ENCODE results near the gene ADCY9. TPM values are rescaled to one million over a fixed set of nuclear protein-coding genes. Genes with fewer than 3 reads are reported as not detected.
A peak's percentile ranks its signal among the peaks of the same experiment; 100 is the strongest.

The ADCY9 gene
- 4.7 and 5.7 TPM in 2 replicates for total RNA-seq (2021)
- long read RNA-seq, partial matches to known transcripts, result 0 of 2 reads
- long read RNA-seq, other reads (novel, unspliced or antisense), result 2 of 2 reads

GRCh38 chr16:4116325-4117249, at the start of gene ADCY9:
ADCY9 (minus strand) TSS chr16:4116442; CDS start chr16:4115442, 1,000 bp downstream.
- H3K14ac ChIP-seq (ENCODE audit: insufficient read depth, low read length), result peak within 1 kb of the TSS; percentile 67
- H3T11ph ChIP-seq (ENCODE audit: low read length), result no peak within 1 kb of the TSS
- H3K27ac ChIP-seq (ENCODE audit: insufficient read length, low read depth, low read length), result no peak within 1 kb of the TSS
- peak within 1 kb of the TSS; percentile 65 to 81 for H3K4me3 Mint-ChIP-seq
- no peak within 1 kb of the TSS for H2AFZ ChIP-seq (ENCODE audit: low read length)
- TF ChIP-seq, protein P1, sequence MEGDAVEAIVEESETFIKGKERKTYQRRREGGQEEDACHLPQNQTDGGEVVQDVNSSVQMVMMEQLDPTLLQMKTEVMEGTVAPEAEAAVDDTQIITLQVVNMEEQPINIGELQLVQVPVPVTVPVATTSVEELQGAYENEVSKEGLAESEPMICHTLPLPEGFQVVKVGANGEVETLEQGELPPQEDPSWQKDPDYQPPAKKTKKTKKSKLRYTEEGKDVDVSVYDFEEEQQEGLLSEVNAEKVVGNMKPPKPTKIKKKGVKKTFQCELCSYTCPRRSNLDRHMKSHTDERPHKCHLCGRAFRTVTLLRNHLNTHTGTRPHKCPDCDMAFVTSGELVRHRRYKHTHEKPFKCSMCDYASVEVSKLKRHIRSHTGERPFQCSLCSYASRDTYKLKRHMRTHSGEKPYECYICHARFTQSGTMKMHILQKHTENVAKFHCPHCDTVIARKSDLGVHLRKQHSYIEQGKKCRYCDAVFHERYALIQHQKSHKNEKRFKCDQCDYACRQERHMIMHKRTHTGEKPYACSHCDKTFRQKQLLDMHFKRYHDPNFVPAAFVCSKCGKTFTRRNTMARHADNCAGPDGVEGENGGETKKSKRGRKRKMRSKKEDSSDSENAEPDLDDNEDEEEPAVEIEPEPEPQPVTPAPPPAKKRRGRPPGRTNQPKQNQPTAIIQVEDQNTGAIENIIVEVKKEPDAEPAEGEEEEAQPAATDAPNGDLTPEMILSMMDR (conservative IDR thresholded peaks at IDR 0.05), result no peak
- no peak within 1 kb of the TSS for H3K4ac ChIP-seq (ENCODE audit: low read depth, low read length)
- H2BK20ac ChIP-seq (ENCODE audit: low read depth, low read length, poor library complexity, severe bottlenecking), result no peak within 1 kb of the TSS
- no peak within 1 kb of the TSS for H2BK5ac ChIP-seq (ENCODE audit: insufficient read length, low read length)
- H4K8ac ChIP-seq (replicated peaks; ENCODE audit: insufficient read length, low read depth, low read length), result no peak within 1 kb of the TSS
- no peaks in the 10 kb centered on the region for H4K20me1 ChIP-seq (ENCODE audit: control insufficient read depth, insufficient read depth, insufficient read length)
- H3K27me3 Mint-ChIP-seq (ENCODE audit: low read depth), result peaks cover 57% of the 10 kb centered on the region
- no peak within 1 kb of the TSS for H3K23ac ChIP-seq (ENCODE audit: insufficient read length, low read depth, low read length)
- H3K9me3 Mint-ChIP-seq, result 0 out of 5 replicates have a peak, but pooled peaks cover 0 to 2% of the 10 kb centered on the region in 2 experiments
- DNase-seq, result peak; percentile 80
- peak within 1 kb of the TSS; percentile 67 for H3K4me2 ChIP-seq (ENCODE audit: insufficient read depth, insufficient read length, low read length)
- no peaks in the 10 kb centered on the region for H3K79me2 ChIP-seq (ENCODE audit: insufficient read depth, low read length)
- H3K79me1 ChIP-seq (ENCODE audit: insufficient read depth, low read depth, low read length, poor library complexity, severe bottlenecking), result no peaks in the 10 kb centered on the region
- no peaks in the 10 kb centered on the region; the same call in 1 of the 2 replicates for H3K27me3 ChIP-seq (ENCODE audit: insufficient read depth, low read length)
- no peak within 1 kb of the TSS for H3K56ac ChIP-seq (ENCODE audit: insufficient read length, low read depth, low read length)
- H2BK120ac ChIP-seq (ENCODE audit: low read depth, low read length, poor library complexity, severe bottlenecking), result no peak within 1 kb of the TSS
- no peak within 1 kb of the TSS for H2AK5ac ChIP-seq (ENCODE audit: insufficient read length, low read length)
- peaks cover 7% of the 10 kb centered on the region for H3K23me2 ChIP-seq (ENCODE audit: insufficient read length, low read depth, low read length, poor library complexity, severe bottlenecking)
- no CpG with 5 or more reads among the region's 105 CpGs for WGBS (ENCODE audit: extremely low coverage, insufficient read length, low lambda C conversion rate)
- no peaks in the 10 kb centered on the region for H3K9me3 ChIP-seq (ENCODE audit: control insufficient read depth, low read depth, low read length)
- no peaks in the 10 kb centered on the region for H3K4me1 ChIP-seq (ENCODE audit: insufficient read depth, low read length)
- H4K91ac ChIP-seq (ENCODE audit: insufficient read length, low read depth, low read length), result no peak within 1 kb of the TSS
- no peak within 1 kb of the TSS for H3K18ac ChIP-seq (ENCODE audit: insufficient read length, low read depth, low read length)
- H3K4me1 Mint-ChIP-seq, result peaks cover 22 to 29% of the 10 kb centered on the region in 2 experiments
- no peak within 1 kb of the TSS for H2BK15ac ChIP-seq (ENCODE audit: low read depth, low read length)
- peaks cover 0 to 9% (median 2%) of the 10 kb centered on the region in 3 experiments; a peak in 2 of 7 replicates for H3K36me3 Mint-ChIP-seq (ENCODE audit: insufficient read depth in 1 of 3, low read depth in 3 of 3)
- no peak within 1 kb of the TSS for H3K9ac ChIP-seq (ENCODE audit: extremely low read depth, insufficient read length, low read length)
- H2BK12ac ChIP-seq (ENCODE audit: insufficient read length, low read depth, low read length), result no peak within 1 kb of the TSS
- no peak within 1 kb of the TSS for H3K27ac Mint-ChIP-seq
- no peak within 1 kb of the TSS for H4K5ac ChIP-seq (ENCODE audit: insufficient read length, low read depth, low read length)

Data from H9 (cell line).